SH-SY5Y (cell line): ENCODE results near the gene CD99.

ENCODE experiments used
- GATA2 ChIP-seq: IDR thresholded peaks from 2 replicates; pipeline ENCODE4 v1.6.1; 2011; ENCODE audit warnings: mild to moderate bottlenecking, low read depth, low read length
- GATA3 ChIP-seq: IDR thresholded peaks from 2 replicates; pipeline ENCODE4 v1.6.1; 2011; ENCODE audit warnings: low read depth, mild to moderate bottlenecking, low read length, moderate library complexity

DNA sequence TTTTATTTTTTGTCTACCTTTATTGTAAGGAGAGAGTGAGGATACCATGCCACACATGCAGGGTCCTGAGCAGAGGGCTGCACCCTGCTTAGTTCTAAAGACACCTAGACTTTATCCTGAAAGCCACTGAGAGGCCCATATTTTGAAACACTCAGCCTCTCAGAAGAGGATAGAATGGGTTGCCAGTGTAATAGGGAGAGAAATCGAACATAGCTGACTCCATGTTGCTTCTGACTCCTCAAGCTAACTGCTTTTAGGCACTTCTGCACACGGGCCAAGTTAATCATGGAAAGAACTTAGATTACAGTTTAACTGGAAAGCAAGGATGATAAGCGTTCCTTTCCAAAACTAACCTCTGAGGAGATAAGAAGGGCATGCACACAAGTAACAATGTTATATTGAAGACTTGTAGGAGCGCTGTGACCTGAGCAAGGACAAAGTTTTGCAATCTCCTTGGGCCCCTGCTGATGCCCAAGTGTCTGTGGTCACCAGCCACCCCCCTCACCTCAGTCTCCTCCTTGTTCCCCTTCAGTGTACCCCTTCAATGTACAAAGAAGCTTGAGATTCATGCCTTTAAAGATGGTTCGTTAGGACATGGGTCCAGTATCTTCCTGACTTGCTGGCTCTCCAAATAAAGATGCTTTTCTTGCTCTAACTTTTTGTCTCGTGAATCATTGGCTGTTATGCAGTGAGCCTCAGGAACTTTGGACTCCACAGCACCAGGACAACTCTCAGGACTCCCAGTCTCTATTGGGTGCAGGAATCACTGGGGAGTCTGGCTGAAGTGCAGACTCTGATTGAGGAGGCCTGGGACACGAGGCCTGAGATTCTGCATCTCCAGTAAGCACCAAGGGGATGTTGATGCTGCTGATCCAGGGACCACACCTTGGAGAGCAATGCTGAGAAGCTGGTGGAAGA, 25.4 kb upstream of the CD99 start:
- TF ChIP-seq GATA3, result no peak
- no peak for TF ChIP-seq GATA2
